Astrocyte of the spinal cord (primary cell): ENCODE data around the gene MAMDC2.

Experiments
- DNase-seq: peaks from one replicate; pipeline ENCODE4 v3.0.0; 2011; ENCODE audit warnings: low read depth, low spot score
- H3K4me3 ChIP-seq: 2 replicates; pipeline ENCODE4 v1.5.1; 2011; ENCODE audit warnings: low read depth, mild to moderate bottlenecking, low read length, moderate library complexity
- in situ Hi-C: cut with HindIII; loops from 2 replicates; pipeline ENCODE4 v1.10.0; 2017; ENCODE audit warnings: low sequenced_read_pairs
- TF ChIP-seq, protein P1 (sequence below): IDR thresholded peaks from 2 replicates; pipeline ENCODE4 v1.5.1; 2012; ENCODE audit warnings: low read depth, mild to moderate bottlenecking, low read length, inconsistent platforms

MAMDC2 gene

DNA sequence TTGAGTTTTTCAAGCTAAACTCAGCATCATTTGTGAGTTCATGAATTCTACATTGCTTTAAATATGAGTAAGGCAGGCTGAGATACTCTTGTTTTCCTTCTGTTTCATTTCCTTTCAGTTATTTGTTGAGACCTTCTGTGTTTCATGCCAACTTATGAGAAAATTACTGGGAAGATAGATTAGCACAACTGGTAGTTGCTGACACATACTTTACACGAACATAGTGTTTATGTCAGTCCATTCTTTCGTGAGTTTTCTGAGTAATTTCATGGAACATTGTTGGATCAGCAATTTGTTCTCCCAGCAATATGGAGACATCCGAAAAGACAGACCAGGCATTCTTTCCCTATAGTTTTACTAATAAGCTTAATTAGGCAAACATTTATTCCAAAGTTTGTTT is 113.1 kb downstream of the MAMDC2 start:
- H3K4me3 ChIP-seq: no peak overlapping the region
- DNase-seq: peak; percentile 50
- in situ Hi-C loops: no loop called here
- TF ChIP-seq, protein P1, sequence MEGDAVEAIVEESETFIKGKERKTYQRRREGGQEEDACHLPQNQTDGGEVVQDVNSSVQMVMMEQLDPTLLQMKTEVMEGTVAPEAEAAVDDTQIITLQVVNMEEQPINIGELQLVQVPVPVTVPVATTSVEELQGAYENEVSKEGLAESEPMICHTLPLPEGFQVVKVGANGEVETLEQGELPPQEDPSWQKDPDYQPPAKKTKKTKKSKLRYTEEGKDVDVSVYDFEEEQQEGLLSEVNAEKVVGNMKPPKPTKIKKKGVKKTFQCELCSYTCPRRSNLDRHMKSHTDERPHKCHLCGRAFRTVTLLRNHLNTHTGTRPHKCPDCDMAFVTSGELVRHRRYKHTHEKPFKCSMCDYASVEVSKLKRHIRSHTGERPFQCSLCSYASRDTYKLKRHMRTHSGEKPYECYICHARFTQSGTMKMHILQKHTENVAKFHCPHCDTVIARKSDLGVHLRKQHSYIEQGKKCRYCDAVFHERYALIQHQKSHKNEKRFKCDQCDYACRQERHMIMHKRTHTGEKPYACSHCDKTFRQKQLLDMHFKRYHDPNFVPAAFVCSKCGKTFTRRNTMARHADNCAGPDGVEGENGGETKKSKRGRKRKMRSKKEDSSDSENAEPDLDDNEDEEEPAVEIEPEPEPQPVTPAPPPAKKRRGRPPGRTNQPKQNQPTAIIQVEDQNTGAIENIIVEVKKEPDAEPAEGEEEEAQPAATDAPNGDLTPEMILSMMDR: no peak

DNA sequence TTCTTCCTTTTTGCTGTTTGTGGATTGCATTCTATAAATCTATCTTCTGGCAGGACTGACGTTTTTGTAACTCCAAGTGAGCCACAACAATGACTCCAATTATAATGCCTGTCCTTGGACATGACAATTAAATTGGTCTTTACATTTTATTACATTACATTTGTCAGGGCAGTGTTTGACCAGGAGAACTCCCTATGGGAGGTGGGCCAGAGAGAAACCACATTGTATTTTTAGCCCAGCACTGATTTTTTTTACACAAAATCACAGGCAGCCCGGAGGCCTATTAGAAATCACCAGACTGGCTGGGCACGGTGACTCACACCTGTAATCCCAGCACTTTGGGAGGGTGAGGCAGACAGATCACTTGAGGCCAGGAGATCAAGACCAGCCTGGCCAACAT is 116.0 kb downstream of the MAMDC2 start:
- TF ChIP-seq, protein P1: no peak
- in situ Hi-C loops: no loop called here
- no peak overlapping the region for H3K4me3 ChIP-seq
- peak; percentile 64 for DNase-seq

DNA sequence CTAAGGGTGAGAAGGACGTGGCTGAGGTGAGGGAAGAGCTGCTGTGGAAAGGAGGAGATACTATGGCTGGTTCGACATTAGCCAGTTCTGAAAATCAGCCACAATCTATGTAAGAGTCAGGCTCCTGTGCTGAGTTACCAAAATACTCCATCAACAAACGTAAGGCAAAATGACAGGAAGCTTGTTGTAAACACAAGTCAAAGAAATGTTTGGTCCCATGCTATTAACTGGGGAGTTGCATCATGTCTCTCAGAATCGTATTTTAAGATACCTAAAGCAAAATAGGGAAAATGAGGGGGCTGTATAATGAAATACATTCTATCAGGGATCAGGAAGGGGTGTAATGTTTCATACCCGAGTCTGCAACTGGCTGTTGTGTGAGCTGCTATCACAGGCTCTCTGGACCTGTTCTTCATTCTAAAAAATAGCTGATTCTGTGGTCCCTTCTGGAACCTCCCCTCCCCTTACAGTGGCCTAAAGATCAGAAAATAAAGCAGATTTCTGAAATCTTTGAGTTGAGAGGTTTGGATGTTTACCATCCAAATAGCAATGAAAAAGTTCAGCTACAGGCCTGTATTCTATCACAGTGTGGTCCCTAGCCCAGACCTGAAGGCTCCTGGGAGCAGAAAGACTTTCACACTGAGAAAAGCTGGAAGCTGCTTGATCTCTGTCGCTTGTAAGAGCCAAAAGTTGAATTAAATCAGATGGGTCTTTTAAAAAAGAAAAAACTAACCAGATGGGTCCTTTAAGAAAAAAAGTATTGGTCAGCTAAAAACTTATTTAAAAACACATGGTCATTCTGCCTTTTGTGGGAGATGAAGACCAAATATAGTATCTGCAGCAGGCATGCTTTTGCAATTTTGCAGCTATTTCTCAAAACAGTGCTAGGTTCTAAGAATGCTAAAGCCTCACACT is 117.3 kb downstream of the MAMDC2 start:
- no peak for DNase-seq
- no peak overlapping the region for H3K4me3 ChIP-seq
- TF ChIP-seq, protein P1: no peak
- in situ Hi-C loops: no loop called here

DNA sequence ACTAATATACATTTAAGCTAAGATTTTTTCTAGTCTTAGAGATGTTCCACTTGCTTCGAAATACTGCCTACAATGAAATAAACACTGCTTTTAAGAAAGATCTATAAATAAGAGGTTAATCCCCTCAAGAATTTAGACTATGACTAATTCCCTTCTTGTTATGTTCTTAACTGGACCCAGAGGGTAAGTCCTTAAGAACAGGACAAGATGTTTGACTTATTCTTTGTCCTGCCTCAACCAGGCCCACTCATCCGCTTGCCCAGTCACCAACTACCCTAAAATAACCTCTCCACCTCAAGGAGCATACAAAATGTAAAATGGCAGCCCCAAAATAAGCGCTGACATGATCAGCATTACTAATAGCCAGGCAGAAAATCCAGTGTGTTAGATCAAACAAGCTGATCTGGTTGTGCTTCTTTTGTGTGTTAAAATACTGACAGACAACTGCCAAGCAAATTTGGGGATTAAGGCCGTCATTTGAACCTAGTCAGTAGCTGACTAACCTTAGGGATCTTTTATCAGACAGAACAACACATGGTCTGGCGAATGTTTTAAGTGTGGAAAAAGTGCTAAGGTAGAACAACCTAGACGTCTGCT is 121.5 kb downstream of the MAMDC2 start:
- no peak for DNase-seq
- in situ Hi-C loops: no loop called here
- TF ChIP-seq, protein P1: no peak
- no peak overlapping the region for H3K4me3 ChIP-seq

DNA sequence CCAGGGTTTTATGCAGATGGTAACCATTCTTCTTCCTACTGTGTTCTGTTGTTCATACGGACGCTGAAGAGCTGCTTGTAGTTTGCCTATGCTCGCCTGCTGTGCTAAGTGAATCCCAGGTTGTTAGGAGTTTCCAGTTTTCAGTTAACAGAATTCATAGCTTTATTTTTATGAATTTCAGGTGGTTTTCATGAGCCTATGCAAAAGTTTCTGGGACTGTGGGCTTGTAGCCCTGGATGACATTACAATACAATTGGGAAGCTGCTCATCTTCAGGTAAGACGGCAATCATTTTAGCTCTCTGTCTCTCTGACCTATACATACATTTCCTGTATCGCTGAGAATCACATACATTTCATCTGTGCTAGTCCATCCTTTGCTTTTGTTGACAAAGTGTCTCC is 124.9 kb downstream of the MAMDC2 start:
- no peak for DNase-seq
- TF ChIP-seq, protein P1: no peak
- no peak overlapping the region for H3K4me3 ChIP-seq
- in situ Hi-C loops: no loop called here

DNA sequence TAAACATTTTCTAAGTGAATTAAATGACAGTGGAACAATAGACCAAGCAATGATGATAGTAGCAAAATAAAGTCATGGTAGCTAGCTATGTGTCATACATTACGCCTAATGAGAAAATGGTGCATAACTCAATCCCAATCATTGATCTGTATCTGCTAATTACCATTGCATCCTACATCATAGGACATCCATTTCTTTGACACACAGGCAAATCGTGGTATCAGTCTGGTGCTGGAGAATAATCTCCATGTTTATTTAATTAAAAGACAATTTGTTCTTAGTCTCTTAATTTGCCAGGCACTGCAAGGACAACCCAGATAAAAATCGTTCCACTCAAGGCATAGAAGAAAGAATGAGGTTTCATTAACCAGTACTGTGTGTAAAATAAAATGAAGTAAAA is 125.6 kb downstream of the MAMDC2 start:
- H3K4me3 ChIP-seq: no peak overlapping the region
- DNase-seq: no peak
- TF ChIP-seq, protein P1: no peak
- in situ Hi-C loops: no loop called here
